ENCODE measurements around the gene LY86. TPM values are rescaled to one million over a fixed set of nuclear protein-coding genes. Genes with fewer than 3 reads are reported as not detected.
A peak's percentile ranks its signal among the peaks of the same experiment; 100 is the strongest.

LY86 gene
- total and polyA plus RNA-seq, 9 of the 15 experiments (the other 6 are each of a cell fraction or from before 2014, with no cell fraction given) = 0.08 to 0.20 TPM; not detected in 7

GRCh38 chr6:6694368-6694780 lies 105.9 kb downstream of the LY86 start (continued):
- no peak for TF ChIP-seq YY1 (IDR thresholded peaks at IDR 0.05; ENCODE audit: borderline replicate concordance in 1 of 3, control insufficient read depth in 1 of 3, extremely low read depth in 1 of 3, insufficient read depth in 3 of 3, insufficient read length in 1 of 3, insufficient replicate concordance in 2 of 3, low read depth in 1 of 3, low read length in 2 of 3)
- no peak for TF ChIP-seq PCBP2 (IDR thresholded peaks at IDR 0.05; ENCODE audit: low read depth, low read length, poor library complexity, severe bottlenecking)
- TF ChIP-seq CTBP1 (IDR thresholded peaks at IDR 0.05; ENCODE audit: borderline replicate concordance) = peak; percentile 45; the same call in 1 of the 2 replicates
- no peak for TF ChIP-seq IRF1 (CRISPR knock-in tag; IDR thresholded peaks at IDR 0.05; ENCODE audit: borderline replicate concordance)
- 0 out of 2 replicates have a peak, but pooled peaks have one; percentile 34 for TF ChIP-seq ZNF592 (IDR thresholded peaks at IDR 0.05)
- TF ChIP-seq ZFX (CRISPR knock-in tag; IDR thresholded peaks at IDR 0.05) = peak; percentile 53; the same call in 1 of the 2 replicates
- TF ChIP-seq CUX1 (CRISPR knock-in tag; IDR thresholded peaks at IDR 0.05) = no peak
- TF ChIP-seq ZNF655 (CRISPR knock-in tag; IDR thresholded peaks at IDR 0.05) = no peak
- TF ChIP-seq, protein P1, sequence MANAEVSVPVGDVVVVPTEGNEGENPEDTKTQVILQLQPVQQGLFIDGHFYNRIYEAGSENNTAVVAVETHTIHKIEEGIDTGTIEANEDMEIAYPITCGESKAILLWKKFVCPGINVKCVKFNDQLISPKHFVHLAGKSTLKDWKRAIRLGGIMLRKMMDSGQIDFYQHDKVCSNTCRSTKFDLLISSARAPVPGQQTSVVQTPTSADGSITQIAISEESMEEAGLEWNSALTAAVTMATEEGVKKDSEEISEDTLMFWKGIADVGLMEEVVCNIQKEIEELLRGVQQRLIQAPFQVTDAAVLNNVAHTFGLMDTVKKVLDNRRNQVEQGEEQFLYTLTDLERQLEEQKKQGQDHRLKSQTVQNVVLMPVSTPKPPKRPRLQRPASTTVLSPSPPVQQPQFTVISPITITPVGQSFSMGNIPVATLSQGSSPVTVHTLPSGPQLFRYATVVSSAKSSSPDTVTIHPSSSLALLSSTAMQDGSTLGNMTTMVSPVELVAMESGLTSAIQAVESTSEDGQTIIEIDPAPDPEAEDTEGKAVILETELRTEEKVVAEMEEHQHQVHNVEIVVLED (CRISPR knock-in tag; IDR thresholded peaks at IDR 0.05) = no peak
- TF ChIP-seq NFYB (IDR thresholded peaks at IDR 0.05; ENCODE audit: extremely low read depth, insufficient read length) = no peak
- TF ChIP-seq IRF2 (CRISPR knock-in tag; IDR thresholded peaks at IDR 0.05) = no peak
- no peak for TF ChIP-seq KDM5B (IDR thresholded peaks at IDR 0.05; ENCODE audit: insufficient replicate concordance, low read depth, low read length)
